ENCODE data around the gene FAF1. TPM values are rescaled to one million over a fixed set of nuclear protein-coding genes. Genes with fewer than 3 reads are reported as not detected.

The FAF1 gene
- total RNA-seq, 2 donors from 2014 or later = 60.3 to 66.7 TPM

GRCh38 chr1:50852889-50853288 lies 107.2 kb downstream of the FAF1 start:
- intact Hi-C loops (cut with DNase I) = no loop called here
- Histone ChIP-seq H3K36me3 (no peaks in the 10 kb centered on the region), H3K4me3 (no peak overlapping the region), H3K9ac (ENCODE audit: low read depth in 2 of 2, low read length in 2 of 2) (no peak overlapping the region), H3K4me1 (peaks cover 4% of the 10 kb centered on the region), H3K27me3 (no peaks in the 10 kb centered on the region), H3K27ac (no peak overlapping the region), H3K9me3 (no peaks in the 10 kb centered on the region)
- no peak for TF ChIP-seq CTCF (IDR thresholded peaks at IDR 0.05)
- no peak for DNase-seq

DNA sequence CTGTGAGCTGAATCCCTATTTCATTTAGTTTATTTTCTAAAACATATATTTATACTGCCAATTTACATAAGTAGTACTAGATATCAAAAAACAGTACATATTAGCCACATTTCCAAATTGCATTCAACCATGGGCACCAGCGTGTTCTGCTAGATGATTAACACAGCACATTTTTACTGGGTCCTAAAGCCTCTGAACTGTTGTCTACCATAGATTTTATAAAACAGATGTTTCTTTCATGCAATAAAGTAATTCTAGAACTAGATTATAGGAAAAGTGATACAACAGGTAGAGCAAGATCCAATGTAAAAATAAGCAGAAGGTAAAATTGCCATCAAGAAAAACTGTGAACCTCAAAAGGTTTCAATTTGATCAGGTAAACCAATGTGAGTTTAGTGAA lies 108.6 kb downstream of the FAF1 start:
- H3K27ac ChIP-seq = no peak overlapping the region
- intact Hi-C loops (cut with DNase I) = no loop called here

GRCh38 chr1:50851034-50851433 lies 109.0 kb downstream of the FAF1 start:
- Histone ChIP-seq H3K27me3 (no peaks in the 10 kb centered on the region), H3K36me3 (no peaks in the 10 kb centered on the region), H3K9ac (ENCODE audit: low read depth in 2 of 2, low read length in 2 of 2) (no peak overlapping the region), H3K4me3 (no peak overlapping the region), H3K27ac (no peak overlapping the region), H3K9me3 (no peaks in the 10 kb centered on the region), H3K4me1 (peaks cover 4% of the 10 kb centered on the region)
- no peak for TF ChIP-seq CTCF (IDR thresholded peaks at IDR 0.05)
- intact Hi-C loops (cut with DNase I) = no loop called here
- no peak for DNase-seq

More for the DNA sequence above, 108.6 kb downstream of the FAF1 start:
- Histone ChIP-seq H3K9ac (ENCODE audit: low read depth in 2 of 2, low read length in 2 of 2) (no peak overlapping the region), H3K4me3 (no peak overlapping the region), H3K36me3 (no peaks in the 10 kb centered on the region), H3K4me1 (peaks cover 4% of the 10 kb centered on the region), H3K9me3 (no peaks in the 10 kb centered on the region), H3K27me3 (no peaks in the 10 kb centered on the region)
- no peak for DNase-seq
- TF ChIP-seq CTCF (IDR thresholded peaks at IDR 0.05) = no peak

DNA sequence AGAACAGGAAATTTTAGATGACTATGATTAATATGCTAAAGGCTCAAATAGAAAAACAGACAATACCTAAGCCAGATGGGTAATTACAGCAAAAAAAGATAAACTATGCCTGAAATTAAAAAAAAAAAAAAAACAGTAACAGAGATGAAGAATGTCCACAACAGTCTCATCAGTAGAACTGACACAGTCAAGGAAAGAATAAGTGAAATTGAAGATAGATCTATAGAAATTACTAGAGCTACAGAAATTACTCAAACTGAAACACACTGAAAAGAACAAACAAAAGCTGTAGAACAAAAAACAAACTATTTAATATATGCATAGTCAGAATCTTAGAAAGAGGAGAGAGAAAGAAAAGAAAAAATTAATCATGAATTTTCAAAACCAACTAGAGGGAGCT lies 112.8 kb downstream of the FAF1 start:
- Histone ChIP-seq H3K27me3 (no peaks in the 10 kb centered on the region), H3K4me1 (no peaks in the 10 kb centered on the region), H3K9me3 (no peaks in the 10 kb centered on the region), H3K36me3 (no peaks in the 10 kb centered on the region), H3K4me3 (no peak overlapping the region), H3K27ac (no peak overlapping the region), H3K9ac (ENCODE audit: low read depth in 2 of 2, low read length in 2 of 2) (no peak overlapping the region)
- TF ChIP-seq CTCF (IDR thresholded peaks at IDR 0.05) = no peak
- intact Hi-C loops (cut with DNase I) = no loop called here
- no peak for DNase-seq

GRCh38 chr1:50846224-50846839 lies 113.7 kb downstream of the FAF1 start:
- Histone ChIP-seq H3K9ac (ENCODE audit: low read depth in 2 of 2, low read length in 2 of 2) (no peak overlapping the region), H3K4me3 (no peak overlapping the region), H3K27ac (no peak overlapping the region), H3K9me3 (no peaks in the 10 kb centered on the region), H3K27me3 (no peaks in the 10 kb centered on the region), H3K36me3 (no peaks in the 10 kb centered on the region), H3K4me1 (no peaks in the 10 kb centered on the region)
- intact Hi-C loops (cut with DNase I) = no loop called here
- no peak for DNase-seq
- no peak for TF ChIP-seq CTCF (IDR thresholded peaks at IDR 0.05)
